Astrocyte (in vitro differentiated cells and primary cell): Measurements from ENCODE around the gene SERPINE3.

ENCODE experiments used
- EZH2 ChIP-seq: IDR thresholded peaks from 2 replicates; pipeline ENCODE4 v1.6.1; 2012; ENCODE audit warnings: mild to moderate bottlenecking, low read length, inconsistent platforms; ENCODE audit not compliant: insufficient read depth
- TF ChIP-seq, protein P1 (sequence below): IDR thresholded peaks from 2 replicates; pipeline ENCODE4 v1.5.1; 2011; ENCODE audit warnings: low read depth, mild to moderate bottlenecking, inconsistent platforms, low read length, moderate library complexity; ENCODE audit not compliant: insufficient read depth

DNA sequence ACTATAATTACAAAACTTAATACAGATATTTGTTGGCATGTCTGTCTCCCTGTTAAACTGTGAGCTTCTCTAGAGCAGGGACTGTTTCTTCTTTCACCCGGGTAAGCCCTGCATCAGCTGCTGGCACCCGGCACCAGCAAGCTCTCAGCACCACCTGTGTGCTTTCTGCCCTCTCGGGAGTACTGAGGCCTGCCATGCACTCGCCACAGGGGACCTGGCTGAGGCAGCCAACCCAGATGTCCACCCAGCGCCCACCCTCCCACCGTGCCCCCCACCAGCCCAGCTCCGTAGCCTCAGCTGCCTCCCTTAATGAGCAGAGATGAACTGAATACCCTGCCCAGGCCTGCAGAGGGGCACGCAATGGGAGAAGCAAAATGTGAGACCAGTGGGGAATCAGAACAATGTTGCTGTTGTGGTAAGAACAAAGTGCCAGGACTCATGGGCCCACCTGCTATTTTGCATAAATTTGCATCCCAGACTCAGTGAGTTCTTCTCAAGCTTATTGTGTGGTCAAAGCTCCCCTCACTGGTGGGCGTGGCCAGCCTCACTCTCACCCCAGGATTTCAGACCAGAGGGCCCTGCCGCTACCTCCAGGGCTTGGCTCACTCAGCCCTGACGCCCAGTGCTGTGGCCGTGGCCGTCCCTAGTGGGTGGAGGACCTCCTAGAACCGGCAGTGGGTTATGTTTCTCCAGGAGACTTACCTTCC is 14.6 kb upstream of the SERPINE3 start:
- TF ChIP-seq, protein P1, sequence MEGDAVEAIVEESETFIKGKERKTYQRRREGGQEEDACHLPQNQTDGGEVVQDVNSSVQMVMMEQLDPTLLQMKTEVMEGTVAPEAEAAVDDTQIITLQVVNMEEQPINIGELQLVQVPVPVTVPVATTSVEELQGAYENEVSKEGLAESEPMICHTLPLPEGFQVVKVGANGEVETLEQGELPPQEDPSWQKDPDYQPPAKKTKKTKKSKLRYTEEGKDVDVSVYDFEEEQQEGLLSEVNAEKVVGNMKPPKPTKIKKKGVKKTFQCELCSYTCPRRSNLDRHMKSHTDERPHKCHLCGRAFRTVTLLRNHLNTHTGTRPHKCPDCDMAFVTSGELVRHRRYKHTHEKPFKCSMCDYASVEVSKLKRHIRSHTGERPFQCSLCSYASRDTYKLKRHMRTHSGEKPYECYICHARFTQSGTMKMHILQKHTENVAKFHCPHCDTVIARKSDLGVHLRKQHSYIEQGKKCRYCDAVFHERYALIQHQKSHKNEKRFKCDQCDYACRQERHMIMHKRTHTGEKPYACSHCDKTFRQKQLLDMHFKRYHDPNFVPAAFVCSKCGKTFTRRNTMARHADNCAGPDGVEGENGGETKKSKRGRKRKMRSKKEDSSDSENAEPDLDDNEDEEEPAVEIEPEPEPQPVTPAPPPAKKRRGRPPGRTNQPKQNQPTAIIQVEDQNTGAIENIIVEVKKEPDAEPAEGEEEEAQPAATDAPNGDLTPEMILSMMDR = no peak
- TF ChIP-seq EZH2 = no peak
